HS-27A (cell line): ENCODE results near the gene NBEAL2.
A peak's percentile ranks its signal among the peaks of the same experiment; 100 is the strongest.
"Not testable (repeated sequence)": the region's sequence is repeated elsewhere in the genome, so short reads cannot be mapped to it uniquely, and the experiment has no call there.

Experiments used
- DNase-seq: peaks from one replicate; pipeline ENCODE4 v3.0.0-alpha.2; 2012; ENCODE audit warnings: low read depth, missing footprints

The NBEAL2 gene

DNA sequence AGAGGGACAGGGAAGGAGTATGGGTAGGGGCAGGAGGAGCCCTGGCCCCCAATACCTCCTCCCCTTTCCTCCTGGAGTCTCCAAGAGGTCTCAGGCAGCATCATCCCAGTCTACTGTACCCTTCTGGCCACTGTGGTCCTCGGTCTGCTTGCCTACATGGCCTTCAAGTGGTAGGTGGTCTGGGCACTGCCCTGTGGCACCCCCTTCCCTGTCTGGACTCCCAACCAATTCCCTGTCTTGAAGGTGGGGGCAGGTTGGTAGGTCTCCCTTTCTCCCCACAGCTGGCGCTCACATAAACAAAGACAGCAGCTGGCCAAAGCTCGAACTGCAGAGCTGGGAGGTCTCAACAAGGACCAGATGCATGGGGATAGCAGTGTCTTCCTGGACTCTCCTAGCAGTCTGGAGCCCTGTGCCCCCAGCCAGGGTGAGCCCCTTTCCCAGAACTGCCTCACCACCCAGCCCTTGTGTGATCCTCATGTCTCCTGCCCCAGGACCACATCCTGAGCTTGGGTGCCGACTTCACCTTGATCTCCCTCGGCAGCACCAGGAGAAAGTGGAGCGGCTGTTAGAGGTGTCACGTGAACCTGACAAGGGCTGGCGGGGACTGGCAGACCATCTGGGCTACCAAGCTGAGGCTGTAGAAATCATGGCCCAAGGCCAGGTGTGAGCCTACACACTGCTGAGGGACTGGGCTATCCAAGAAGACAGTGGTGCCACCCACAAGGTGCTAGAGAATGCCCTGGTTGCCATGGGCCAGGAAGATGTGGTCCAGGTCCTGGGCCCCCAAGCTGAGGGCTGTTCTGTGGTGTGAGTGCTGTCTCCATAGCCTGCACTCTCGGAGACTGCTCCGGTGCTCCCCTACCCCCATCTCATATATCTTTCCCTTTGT is 33.1 kb downstream of the NBEAL2 start:
- no peak for DNase-seq

- no peak for DNase-seq
These were observed 33.8 kb downstream of the NBEAL2 start for GRCh38 chr3:47013231-47013630.

DNA sequence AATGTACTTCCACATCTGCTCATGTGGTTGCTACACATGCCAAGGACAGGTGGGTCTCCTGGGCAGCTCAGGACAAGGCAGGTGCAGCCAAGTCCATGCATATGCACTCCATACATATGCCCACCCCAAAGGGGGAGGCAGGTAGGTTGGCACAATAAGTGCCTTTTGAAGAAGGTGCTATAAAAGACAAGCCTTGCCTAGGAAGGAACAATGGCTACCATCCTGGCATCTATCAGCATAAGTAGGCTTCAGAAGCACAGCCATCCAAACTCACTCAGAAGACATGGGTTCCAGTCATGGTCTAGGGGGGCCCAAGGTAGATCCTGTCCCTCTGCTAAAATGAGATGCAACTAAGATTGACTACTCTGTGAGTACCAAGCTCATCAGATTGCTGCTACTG is 34.6 kb downstream of the NBEAL2 start:
- no peak for DNase-seq

GRCh38 chr3:47015151-47015550 is 35.7 kb downstream of the NBEAL2 start:
- no peak for DNase-seq

DNA sequence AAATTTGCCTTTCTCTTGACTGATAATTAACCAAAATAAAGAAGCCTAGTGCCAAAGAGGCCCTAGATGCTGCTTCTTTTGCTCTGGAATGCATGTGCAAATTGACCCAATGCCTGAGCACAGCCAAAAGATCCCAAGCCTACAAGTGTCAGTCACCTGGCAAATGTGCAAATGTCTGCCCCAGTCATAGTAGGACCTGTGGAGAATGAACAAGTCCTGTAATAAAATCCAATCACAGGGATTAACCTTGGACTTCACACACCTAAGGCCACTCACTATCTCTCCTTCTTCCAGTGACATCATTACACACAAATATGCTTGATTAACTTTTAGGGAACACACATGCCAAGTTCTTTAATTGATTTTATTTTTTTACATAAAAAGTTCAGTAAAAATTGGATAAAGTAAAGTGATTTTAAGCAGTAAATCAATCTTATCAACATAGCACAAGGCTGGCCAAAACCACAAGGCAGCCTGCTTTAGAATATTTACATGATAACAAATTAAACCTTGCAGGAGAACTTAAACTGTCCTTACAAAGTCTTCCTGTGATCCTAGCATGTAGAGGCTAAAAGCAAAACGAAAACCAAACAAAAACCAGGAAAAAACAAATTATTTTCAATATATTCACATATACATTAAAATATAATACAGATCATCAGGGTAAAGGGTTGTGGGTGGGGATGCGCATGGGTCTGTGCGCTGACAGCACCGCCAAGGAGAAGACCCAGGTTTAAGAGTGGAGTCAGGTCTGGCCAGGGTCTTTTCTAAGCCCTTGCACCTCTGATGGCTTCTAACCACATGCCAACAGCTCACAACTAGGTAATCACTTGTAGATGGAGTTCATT is 36.8 kb downstream of the NBEAL2 start:
- no peak for DNase-seq

DNA sequence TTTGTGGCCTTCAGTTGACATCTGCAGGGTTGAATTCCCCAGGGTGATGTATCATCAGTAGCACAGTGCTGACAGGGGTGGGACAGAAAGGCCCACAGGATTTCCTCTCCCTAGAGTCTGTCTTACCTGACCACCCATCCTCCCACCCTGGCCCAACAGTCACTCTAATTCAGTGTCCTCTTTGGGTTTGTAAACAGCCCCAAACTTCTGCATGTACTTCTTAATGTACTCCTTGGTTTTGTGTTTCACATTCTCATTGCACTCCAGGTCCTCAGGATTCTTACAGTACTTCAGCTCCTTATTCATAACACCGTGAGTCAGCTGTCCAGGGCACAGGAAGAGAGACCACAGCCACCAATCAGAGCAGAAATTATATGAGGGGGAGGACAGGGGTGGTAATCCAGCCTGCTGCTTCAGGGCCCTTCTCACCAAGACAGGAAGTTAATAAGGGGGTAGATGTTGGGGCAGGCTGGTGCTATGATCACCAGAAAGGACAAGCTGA is 37.5 kb downstream of the NBEAL2 start:
- DNase-seq: peak; percentile 42

GRCh38 chr3:47017504-47018268 is 38.2 kb downstream of the NBEAL2 start:
- DNase-seq: no peak

DNA sequence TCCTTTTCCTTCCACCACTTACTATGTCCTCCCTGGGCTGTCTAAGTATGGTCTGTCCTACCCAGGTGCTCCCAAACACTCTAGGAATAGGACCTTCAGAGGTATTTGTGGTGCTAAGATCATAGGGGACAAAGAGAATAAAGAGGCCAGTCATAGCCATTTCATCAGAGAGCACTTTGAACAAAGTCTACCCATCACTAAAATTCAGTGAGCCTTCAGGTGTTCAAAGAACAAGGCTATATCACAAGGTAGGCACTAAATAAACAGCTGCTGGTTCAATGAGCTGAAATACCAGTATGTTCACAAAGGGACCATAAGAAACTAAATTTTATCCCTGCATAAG is 38.8 kb downstream of the NBEAL2 start:
- DNase-seq: no peak

- no peak for DNase-seq
These were observed 39.7 kb downstream of the NBEAL2 start for GRCh38 chr3:47019201-47019600.

DNA sequence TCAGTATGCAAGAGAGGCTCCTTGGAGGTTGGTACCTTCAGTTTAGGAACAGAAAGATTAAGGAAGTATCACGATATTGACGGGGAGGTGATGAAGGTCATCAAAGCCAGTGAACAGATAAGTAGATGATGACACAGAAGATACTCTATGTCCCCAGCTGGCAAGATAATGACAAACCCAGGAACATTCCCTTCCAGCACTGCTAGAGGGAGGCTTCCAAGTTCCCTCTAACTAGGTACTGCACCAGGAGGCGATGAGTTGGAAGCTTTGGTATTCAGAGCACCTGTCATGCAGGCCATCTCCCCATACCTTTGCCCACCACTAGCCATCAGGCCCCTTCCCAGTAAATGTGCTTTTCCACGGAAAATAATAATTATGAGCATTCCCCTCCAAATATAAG is 40.8 kb downstream of the NBEAL2 start:
- no peak for DNase-seq

DNA sequence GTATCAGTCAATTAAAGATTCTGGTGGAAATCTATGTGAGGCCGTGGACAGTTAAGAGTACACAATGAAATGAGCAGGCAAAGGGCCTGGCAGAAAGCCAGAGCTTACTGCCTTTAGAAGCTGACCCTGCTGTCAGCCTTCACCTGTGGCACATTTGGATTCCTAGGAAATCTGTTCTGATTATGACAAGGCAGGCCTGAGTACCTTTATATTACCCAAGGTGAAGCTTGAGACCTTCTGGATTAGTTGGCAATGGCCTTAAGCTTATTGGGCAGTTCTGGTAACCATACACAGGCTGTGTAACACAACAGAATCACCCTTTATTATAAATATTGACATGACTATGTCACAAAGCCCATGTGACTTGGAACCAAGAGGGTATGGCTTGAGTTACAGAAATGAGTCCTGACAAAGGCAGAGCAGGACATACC is 43.2 kb downstream of the NBEAL2 start:
- DNase-seq: no peak

- DNase-seq: no peak
These were observed 45.5 kb downstream of the NBEAL2 start for GRCh38 chr3:47024932-47025331.

- not testable (repeated sequence) for DNase-seq
These were observed 47.0 kb downstream of the NBEAL2 start for GRCh38 chr3:47026432-47026831.

GRCh38 chr3:47028146-47028545 is 48.7 kb downstream of the NBEAL2 start:
- DNase-seq: no peak

DNA sequence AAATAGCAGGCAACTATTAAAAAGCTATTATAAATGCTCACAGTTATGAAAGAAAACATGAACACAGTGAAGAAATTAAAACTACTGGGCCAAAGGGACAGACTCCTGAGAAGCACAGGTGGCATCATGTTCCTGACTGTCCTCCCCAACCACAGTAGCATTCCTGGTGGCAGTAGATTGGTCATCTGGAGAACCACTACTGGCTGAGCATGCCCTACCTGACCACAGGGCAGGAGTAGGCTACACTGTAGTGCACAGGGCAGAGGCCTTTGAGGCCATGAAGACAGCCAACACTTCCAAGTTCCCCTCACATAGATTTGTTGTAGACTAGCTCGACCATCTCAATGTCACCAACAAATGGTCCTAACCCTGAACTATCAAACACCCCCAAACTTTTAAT is 49.2 kb downstream of the NBEAL2 start:
- DNase-seq: no peak

GRCh38 chr3:47031041-47031440 is 51.6 kb downstream of the NBEAL2 start:
- not testable (repeated sequence) for DNase-seq

DNA sequence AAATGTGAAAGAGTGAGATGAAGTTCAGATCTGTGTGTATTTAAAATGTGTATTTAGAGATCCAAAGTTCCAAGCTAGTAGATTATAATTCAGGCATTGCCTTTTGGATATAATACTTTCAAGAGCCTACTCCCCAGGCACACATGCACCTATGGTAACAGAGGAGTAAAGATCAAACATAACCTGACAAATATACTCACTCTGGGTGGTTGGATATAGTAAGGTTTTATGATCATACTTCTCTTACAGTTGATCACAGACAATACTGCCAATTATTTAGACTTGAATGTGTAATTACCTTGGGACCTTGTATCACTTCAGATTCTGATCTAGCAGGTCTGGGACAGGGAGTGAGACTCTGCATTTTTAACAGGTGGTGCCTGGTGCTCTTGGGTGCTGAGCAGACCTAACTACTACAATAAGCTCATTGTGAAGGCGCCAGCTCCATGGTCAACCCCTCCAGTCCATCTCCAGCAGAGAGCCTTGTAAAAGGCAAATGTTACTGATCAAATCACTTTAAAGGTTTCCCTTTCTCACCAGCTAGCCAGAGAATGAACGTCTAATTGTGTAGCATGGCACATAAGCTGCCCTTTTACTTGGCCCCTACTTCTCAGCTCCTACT is 55.5 kb downstream of the NBEAL2 start:
- no peak for DNase-seq

DNA sequence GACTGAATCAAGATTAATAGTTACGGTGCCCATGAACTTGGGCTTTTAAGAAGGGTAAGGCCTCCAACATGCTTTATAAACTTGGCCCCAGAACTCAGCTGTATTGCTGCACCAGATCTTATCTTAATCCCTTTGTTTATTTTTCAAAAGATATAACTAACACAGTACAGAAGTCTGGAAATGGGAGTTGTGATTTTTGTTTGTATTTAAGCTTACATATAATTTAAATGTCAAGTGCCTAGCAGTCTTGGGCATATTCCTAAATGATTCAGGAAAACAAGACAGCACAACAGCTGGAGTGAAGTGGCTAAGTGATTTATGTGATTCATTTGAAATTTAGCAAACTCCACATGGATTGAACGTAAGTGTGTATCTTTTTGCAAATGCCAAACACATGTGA is 56.2 kb downstream of the NBEAL2 start:
- DNase-seq: no peak

- DNase-seq: no peak
These were observed 56.7 kb downstream of the NBEAL2 start for GRCh38 chr3:47036145-47036544.

DNA sequence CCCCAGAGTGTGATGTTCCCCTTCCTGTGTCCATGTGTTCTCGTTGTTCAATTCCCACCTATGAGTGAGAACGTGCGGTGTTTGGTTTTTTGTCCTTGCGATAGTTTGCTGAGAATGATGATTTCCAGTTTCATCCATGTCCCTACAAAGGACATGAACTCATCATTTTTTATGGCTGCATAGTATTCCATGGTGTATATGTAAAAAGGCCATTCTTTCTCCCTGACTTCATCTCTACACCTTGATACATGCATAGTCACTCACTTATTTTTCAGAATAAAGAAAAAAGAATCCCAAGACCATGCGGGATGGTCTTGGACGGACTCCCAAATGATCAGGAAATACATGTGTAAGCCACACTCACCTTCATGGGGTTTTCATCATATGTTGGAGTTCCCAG is 57.8 kb downstream of the NBEAL2 start:
- not testable (repeated sequence) for DNase-seq

DNA sequence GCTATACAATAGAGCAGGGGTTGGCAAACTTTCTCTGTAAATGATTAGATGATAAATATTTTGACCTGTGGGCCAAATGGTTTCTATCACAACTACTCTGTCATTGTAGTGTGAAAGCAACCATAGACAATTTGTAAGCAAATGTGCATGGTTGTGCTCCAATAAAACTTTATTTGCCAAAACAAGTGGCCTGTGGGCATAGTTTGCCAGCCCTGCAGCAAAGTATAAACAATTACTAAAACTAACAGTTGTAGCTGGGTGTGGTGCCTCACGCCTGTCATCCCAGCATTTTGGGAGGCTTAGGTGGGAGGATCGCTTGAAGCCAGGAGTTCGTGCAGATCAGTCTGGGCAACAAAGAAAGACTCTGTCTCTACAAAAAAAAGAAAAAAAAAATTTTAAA is 61.6 kb downstream of the NBEAL2 start:
- no peak for DNase-seq
